Fibroblast of the aortic adventitia (primary cell): ENCODE measurements around the gene CNGA1. TPM values are rescaled to one million over a fixed set of nuclear protein-coding genes. Genes with fewer than 3 reads are reported as not detected.
A peak's percentile ranks its signal among the peaks of the same experiment; 100 is the strongest.

Source experiments
- DNase-seq: peaks from one replicate; pipeline ENCODE4 v3.0.0-alpha.2; 2010; ENCODE audit warnings: low read depth
- H3K4me3 ChIP-seq: 2 replicates; pipeline ENCODE4 v1.5.1; 2011; ENCODE audit warnings: low read depth, mild to moderate bottlenecking, control low read depth, low read length, moderate library complexity
- CTCF ChIP-seq: IDR thresholded peaks from 2 replicates; pipeline ENCODE4 v1.5.1; 2011; ENCODE audit warnings: mild to moderate bottlenecking, low read length, control low read depth, inconsistent platforms; ENCODE audit not compliant: insufficient read depth
- total RNA-seq: library from RNA; depleted of rRNA; stranded (reverse); fragments of >200 nt; gene quantifications from 2 replicates; pipeline ENCODE4 v1.2.3, GENCODE V29; 2012; ENCODE audit warnings: low replicate concordance

Gene CNGA1
- total RNA-seq, 1 donor, result 0.18 TPM

GRCh38 chr4:48047896-48048295 lies 31.4 kb upstream of the CNGA1 start:
- peak; percentile 11 for DNase-seq
- no peak for TF ChIP-seq CTCF
- H3K4me3 ChIP-seq, result no peak overlapping the region

- no peak overlapping the region for H3K4me3 ChIP-seq
- peak; percentile 23 for DNase-seq
- no peak for TF ChIP-seq CTCF
These were observed 31.0 kb upstream of the CNGA1 start for GRCh38 chr4:48047421-48047844.

GRCh38 chr4:48046059-48046458 lies 29.6 kb upstream of the CNGA1 start:
- TF ChIP-seq CTCF, result no peak
- DNase-seq, result no peak
- no peak overlapping the region for H3K4me3 ChIP-seq

- H3K4me3 ChIP-seq, result no peak overlapping the region
- no peak for TF ChIP-seq CTCF
- DNase-seq, result no peak
These were observed 27.8 kb upstream of the CNGA1 start for GRCh38 chr4:48044298-48044697.

- no peak for DNase-seq
- no peak for TF ChIP-seq CTCF
These were observed 27.0 kb upstream of the CNGA1 start for GRCh38 chr4:48043504-48043903.

GRCh38 chr4:48042979-48043461 lies 26.5 kb upstream of the CNGA1 start:
- DNase-seq, result no peak
- TF ChIP-seq CTCF, result no peak
- no peak overlapping the region for H3K4me3 ChIP-seq

More at GRCh38 chr4:48043504-48043903, 27.0 kb upstream of the CNGA1 start:
- no peak overlapping the region for H3K4me3 ChIP-seq

- H3K4me3 ChIP-seq, result no peak overlapping the region
- DNase-seq, result no peak
- TF ChIP-seq CTCF, result no peak
These were observed 25.2 kb upstream of the CNGA1 start for GRCh38 chr4:48041535-48042137.
